GM19238 (cell line): ENCODE data around the gene KLK1.

Source experiments
- DNase-seq: peaks from one replicate; pipeline ENCODE4 v3.0.0; 2011; ENCODE audit warnings: low spot score; ENCODE audit not compliant: insufficient read length

The KLK1 gene

DNA sequence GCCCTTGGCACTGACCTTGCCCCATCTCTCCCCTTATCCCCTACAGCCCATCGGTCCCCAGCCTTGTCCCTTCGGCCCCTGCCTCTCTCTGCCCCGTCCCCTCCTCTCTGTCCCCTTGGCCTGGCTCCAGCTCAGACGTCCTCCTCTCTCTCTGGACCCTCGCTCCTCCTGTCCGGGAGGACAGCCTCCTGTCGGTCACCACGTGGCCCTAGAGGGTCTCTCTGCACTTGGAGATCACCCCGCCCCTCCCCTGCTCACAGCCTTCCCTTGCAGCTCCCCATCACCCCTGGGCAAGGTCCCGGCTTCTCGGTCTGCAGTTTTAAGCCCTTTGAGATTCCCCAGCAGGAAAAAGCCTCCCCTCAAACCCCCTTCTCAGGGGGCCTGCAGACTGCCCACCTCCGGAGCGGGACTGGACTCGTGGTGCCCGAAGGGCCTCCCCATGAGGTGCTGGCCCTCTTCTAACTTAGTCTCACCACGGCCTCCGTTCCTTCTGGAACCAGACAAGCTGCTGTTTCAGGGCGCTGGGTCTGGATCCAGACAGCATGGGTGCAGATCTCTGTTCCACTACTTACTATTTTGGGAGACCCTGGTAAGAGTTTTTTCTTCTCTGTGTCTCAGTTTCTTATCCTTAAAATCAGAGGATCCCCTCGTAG is 13.1 kb upstream of the KLK1 start:
- no peak for DNase-seq

DNA sequence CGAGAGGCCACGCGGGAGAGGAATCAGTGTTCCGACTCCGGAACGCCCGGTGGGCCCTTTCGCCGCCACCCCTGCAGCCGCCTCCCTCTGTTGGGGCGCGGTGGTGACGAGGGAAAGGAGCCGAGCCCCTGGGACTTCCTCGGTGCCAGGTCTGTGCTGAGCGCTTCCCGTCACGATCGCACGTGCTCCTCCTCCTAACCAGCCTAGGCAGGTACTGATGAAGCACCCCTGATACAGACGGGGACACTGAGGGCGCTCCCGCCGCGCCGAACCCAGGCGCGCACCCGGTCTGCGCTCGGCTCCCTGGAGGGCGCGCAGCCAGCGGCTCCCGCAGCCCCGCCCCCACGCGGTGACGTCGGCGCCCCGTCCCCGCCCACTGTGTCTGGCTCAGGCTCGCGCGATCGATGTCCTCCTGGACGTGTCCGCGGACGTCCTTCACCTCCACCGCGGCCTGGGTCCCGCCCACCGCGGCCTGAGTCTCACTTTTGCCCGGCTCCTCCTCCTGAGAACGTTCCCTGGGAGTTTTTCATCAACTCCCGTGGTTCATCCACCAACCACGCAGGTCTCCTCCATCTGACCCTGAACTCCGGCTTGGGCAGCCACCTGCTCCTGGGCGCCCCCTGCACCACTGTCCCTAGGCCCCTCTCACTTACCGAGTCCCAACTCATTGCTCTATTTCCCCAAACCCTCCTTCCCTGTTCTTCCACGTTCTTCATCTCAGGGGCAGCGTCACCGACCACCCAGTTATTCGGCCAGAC is 12.4 kb upstream of the KLK1 start:
- peak; percentile 87 for DNase-seq

DNA sequence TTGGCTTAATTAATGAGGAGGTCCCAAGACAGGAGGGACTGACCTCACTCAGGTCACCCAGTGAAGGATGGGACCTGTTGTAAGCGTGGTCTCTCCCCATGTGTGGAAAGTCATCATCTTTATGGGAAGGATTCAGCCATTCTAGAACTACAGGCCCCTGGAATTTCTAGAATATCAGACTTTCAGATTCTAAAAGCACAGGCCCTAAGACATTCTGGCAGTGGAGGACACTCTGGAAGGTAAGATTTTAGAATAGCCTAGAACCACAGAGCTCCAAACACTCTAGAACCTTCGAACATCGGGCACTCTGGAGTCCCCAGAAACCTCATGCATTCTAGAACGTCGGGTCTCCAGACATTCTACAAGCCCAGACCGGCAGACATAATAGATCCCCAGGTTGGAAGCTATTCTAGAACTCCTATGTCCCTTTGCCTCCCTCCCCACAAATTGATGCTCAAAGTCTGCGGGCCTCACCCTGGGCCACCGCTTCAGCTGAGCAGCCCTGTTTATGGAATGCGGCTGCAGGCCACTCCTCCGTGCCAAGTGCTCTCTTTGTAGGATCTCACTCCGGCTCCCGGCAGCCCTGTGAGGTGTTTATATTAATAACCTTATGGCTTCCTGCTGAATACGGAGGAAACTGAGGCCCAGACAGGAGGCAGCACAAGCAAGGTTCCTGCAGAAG is 11.7 kb upstream of the KLK1 start:
- DNase-seq: no peak

DNA sequence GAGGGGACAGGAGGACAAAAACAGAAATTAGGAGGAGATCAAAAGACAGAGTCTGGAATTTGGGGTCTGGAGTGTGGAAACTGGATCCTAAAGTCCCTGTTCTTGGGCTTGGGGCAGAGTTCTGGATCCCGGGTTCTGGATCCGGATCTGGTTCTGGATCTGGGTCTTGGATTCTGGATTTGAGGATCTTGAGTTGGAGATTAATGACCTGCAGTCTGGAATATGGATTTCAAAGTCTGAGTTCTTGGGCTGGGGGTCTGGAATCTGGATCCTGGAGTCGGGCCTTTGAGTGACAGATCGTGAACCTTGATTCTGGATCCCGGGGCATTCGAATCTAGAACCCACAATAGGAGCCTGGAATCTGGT is 10.2 kb upstream of the KLK1 start:
- DNase-seq: no peak

DNA sequence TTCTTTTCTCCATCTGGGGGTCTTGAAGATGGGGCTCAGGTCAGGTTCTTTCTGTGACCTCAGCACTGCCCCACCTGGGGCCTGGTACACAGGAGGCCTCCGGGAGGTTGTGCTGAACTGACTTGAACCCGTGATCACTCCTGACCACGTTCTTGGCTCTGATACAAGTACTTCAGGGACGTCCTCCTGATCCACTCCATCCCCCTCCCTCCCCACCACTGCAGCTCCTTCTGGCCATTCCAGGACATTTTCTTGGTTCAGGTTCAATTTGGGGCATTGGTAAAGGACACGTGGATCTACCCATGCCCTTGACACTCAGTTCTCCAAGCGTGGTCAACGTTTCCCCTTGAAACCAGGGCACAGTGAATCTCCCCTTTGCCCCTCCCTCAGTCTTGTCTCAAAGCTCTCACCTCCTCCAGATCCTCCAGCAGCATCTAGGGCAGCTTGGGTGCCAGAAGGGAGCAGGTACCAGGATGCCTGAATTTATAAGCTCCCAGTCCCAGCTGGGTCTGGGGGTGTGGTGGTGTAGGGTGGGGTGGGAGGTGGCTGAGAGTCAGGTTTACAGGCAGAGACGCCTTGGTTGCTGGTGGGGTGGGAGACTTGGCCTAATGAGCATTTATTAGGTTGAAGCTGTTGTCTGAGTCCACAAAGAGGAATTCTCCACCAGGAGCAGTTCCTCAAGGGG is 9.7 kb upstream of the KLK1 start, which contains the start of gene KLK15:
Gene KLK15, minus strand, starts transcription at position 458 of the 685 bp plus-strand sequence. CDS start 2,082 bp downstream, outside the sequence.
- DNase-seq: no peak

DNA sequence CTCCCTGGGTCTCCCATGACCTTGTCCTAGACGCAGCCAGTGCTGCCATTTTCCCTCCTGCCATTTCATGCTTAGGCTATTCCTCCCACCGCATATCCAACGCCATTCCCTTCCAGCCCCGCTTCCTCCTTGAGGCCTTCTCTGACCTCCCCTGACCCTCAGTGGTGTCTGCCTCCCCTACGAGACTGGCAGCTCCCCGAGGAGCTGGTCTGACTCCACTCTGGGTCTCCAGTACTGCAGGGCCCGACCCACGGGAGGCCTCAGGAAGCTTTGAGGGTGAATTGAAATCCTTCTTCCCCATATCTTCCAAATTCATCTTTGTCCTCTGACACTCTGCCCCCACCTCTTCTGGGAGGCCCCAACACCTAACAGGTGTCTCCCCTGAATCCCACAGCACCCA is 9.1 kb upstream of the KLK1 start:
- DNase-seq: no peak

DNA sequence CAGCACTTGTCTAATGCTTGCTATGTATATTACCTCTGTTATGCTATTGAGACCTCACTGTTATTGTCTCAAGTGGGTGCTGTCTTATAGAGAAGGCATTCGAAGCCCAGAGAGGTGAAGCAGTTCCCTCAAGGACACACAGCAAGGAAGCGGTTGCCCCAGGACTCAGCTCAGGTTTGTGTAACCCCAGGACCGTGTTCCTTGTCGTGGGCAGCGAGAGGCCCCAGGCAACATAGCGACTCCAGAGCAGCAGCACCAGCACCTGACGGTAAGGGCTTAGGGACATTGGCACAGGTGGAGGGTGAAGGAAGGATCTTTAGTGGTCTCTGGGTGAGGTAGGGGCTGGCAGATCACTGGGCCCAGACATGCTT is 7.4 kb upstream of the KLK1 start:
- DNase-seq: no peak

DNA sequence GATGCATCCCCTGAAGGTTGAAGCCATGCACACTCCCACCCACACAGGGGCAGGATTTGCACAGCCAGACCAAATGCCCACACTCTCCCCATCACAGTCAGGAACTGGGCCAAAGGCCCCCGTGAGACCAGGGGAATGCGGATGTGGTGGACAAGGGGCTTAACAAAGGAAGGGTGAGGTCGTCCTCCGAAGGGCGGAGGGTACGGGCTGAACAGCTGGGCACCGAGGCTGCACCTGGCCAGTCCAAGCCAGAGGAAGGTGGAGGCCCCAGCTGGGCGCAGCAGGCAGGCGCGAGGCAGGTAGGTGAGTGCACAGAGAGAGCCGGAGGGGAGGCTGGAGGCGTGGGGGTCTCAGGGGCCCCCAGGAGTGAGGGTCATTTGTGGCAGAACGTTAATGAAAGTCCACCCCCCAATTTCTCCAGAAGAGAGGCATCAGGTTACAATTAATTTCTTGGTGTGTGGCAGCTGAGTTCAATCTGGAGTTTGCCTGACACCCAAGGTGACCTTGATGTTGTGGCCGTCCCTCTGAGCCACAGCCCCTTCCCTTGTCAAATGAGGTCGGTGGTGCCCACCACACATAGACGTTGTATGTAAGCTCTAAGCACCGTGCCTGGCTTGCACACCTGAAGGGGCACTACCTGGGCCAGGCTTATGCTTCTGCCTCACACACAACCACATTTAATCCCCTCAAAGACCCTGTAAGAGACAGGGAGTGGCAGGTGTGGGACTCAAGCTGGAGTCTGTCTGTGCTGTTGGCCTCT is 6.9 kb upstream of the KLK1 start:
- no peak for DNase-seq

DNA sequence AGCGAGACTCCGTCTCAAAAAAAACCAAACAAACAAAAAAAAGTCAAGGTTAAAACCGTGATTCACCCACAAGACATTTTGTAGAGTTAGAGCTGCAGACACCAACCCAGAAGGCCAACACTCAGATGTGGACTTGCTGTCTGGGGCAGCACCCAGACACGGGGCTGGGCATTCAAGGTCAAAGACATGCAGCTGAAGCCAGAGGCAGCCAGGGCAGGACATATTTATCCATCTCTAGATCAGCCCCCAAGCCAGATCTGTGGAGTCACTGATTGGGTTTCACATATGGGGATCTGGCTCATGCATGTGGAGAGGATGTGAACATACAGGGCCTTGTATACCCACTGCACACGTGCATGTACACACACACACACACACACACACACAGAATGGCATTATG is 6.2 kb upstream of the KLK1 start:
- DNase-seq: no peak

DNA sequence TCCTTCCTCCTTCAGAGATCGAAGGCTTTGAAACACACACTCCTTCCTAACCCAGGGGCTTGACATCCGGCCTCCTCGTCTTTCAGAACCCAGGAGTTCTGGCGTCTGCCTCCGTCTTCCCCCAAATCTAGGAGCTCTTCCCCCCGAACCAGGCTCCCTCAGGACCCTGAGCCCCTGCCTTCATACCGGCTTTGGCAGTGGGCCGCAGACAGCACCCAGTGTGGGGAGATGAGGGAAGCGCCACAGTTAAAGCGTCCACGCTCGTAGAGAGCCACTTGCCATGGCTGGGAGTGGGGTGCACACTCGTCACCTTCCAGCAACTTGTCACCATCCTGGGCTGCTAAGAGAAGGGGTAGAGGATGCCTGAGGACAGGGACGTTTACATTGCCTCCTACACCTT is 3.9 kb upstream of the KLK1 start:
- DNase-seq: no peak

DNA sequence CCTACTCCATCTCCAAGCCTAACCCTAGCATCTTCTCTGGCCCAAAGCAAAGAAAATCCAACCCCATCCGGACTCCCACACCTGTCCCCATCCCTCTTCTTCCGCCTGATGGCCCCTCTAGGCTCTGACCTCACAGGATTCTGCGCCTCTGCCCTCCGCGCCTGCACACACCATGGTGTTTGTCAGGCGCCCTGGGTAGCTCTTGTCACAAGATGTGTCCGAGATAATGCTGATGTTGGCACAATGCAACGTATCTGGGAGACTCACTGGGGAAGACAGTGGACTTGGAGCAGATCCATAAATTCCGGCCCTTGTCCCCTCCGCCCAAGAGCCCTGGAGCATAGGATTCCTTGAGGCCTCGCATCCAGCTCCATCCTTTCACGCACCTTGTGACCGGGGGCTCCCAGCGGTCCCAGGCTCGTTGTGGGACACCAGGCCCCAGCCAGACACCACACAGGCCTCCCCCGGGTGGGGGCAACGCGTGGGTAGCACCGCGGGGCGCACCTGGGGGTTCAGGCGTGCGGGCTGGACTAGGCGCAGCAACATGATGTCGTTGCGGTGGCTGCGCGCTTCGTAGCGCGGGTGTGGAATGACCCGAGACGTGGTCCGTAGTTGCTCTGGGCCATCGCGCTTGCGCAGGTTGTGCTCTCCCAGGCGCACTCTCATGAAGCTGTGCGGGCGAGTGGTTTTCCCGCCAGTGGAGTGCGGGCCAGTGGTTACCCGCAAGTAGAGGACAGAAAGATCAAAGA is 3.1 kb upstream of the KLK1 start:
- DNase-seq: no peak

DNA sequence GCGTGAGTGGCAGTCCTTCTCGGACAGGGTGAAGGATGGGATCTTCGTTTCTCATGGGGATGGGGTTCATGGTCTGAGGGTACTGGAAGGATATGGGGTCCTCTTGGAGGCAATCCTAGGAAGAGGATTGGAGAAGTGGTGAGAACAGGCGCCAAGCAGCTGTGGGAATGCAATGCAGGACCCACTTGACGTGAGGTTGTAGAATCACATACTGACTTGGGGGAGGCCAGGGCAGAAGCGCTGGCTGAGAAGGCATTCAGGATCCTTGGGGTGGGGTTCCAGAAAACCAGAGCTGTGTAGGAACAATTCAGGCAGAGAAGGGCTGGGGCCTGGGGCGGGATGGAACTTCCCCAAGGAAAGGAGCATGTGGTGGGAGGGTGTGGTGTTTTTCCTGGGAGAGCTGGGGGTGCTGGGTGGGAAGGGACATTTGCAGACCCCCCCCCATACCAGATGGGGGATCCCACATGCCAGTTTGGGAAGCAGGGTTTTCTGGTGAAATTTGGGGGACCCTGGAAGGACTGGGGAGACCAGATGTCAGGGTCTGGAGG is 852 bp downstream of the KLK1 start:
- DNase-seq: no peak

DNA sequence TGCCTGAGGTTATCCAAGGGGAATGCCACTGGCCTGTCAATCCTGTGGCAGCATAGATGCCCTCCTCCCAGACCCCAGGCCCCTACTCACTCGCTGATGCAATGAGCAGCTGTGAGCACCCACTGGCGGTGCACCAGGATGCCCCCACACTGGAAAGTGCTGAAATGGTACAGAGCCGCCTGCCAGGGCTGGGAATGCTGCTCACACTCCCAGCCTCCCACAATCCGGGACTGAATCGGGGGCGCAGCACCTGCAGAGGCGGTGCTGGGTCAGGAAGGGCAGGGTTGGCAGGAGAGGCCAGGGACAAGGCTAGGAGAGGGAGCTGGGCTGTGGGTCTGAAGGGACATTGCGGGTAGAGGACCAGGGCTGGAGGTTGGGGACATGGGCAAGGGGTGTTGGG is 2.0 kb downstream of the KLK1 start:
- DNase-seq: no peak

DNA sequence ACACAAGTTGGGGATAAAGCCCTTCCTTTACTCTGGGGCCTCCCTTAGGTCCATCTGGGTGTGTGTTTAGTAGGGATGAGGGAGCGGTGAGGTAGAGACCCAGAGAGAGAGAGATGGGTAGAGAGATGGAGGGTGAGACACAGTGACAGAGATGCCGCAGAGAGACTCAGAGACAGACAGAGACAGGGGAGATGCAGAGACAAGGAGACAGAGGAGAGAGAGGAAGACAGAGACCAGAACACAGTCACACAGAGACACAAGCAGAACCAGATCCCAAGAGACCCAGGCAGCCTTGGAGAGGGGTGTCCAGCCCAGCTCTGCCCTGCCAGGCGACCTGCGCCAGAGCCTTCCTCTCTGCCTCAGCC is 2.4 kb downstream of the KLK1 start:
- DNase-seq: no peak

DNA sequence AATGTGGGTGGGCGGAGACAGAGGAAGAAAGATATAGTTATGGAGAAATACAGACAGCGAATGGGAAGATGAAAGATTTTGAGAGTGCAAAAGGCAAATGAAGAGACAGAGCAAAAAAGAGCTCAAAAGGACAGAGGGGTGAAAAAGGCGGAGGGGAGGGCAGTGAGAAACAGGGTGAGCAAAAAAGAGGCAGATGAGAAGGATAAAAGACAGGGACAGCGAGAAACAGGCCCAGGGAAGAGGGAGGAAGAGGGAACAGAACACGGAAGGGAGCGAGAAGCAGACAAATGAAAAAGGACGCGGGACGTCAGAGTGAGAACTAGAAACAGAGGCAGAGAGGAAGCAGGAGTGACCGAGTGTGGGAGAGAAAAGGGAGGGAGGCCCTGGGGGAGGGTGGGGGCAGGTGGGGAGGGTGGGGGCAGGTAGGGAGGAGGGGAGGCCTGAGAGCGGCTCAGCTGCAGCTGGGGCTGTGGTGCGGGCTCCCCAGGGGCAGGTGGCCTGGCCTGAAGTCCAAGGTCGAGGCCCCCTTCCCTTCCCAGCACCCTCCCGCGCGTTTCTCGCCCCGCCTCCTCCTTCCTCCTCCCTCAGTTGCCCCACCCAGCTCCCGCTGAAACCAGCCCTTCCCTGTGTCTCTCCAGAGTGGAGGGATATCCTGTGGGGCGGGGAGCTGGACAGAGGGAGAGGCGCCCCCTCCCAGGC is 2.9 kb downstream of the KLK1 start:
- DNase-seq: peak; percentile 66

DNA sequence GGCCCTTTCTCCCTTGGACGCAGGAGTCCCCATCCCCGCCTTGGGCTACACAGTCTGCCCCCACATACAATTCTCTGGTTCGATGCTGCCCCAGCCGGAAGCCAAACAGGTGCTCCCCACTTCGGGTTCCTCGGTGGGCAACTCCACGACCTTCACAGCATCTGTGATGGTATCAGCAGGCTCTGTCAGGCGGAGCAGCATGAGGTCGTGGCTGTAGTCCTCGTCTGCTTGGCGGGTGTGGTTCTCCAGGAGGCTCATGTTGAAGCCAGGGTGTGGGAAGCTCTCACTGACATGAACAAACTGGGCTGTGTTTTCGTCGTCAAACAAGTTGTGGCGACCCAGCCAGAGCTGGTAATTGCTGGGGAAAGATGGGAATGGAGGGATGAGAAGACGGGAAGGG is 3.5 kb downstream of the KLK1 start:
- DNase-seq: no peak

DNA sequence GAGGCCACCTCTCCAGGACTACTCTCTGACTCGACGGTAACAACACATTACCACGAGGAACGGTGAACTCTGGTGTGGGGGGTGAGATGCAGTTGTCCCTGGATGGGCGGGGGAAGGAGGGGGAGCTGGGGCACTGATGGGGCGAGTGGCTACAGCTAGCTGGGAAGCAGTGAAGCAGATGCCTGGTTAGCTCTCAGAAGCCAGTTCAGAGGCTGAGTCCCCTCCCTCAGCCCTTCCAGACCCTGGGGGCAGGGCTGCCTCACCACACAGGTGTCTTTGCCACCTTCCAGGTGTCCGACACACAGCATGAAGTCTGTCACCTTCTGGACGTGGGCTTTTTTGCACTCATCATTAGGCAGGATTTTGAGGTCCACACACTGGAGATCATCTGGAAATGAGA is 4.0 kb downstream of the KLK1 start:
- no peak for DNase-seq

DNA sequence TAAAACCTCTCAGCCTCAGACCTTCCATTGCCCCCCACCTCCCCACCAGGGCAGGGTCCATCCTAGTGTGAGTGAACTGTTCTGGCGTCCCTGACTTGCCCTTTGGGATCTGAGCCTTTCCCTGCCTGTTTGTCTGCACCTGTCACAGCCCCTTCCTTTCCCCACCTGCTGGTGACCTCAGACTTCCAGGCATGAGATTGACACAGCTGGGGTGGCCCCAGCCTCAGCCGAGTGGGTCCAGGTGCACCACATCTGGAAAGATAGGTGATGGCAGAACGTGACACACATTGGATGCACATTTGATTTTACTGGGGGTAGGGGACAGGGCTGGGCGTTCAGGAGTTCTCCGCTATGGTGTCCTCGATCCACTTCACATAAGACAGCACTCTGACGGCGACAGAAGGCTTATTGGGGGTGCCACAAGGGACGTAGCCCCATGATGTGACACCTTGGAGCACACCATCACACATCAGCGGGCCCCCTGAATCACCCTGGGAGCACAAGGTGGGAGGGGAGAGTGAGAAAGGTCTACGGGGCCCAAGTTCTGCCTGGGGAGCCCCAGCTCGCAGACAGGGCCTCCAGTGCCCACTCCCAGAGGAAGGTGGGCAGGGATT is 4.6 kb downstream of the KLK1 start:
- no peak for DNase-seq
